GM21528 (cell line): Measurements from ENCODE around the gene ZNF500.

Experiments used
- ATAC-seq: cut with Tn5 transposase; IDR thresholded peaks from one replicate; pipeline ENCODE4 v1.9.1; 2021; ENCODE audit warnings: mild to moderate bottlenecking, moderate library complexity; ENCODE audit not compliant: unreplicated experiment, low FRiP score

ZNF500 gene

GRCh38 chr16:4775005-4775404, 8.0 kb upstream of the ZNF500 start:
- ATAC-seq = no peak

- ATAC-seq = no peak
Measured at GRCh38 chr16:4772351-4772750, 5.4 kb upstream of the ZNF500 start.

- ATAC-seq = no peak
Measured at GRCh38 chr16:4771646-4772045, 4.7 kb upstream of the ZNF500 start.

GRCh38 chr16:4769306-4769638, 2.3 kb upstream of the ZNF500 start:
- ATAC-seq = no peak

GRCh38 chr16:4768549-4769305, 1.8 kb upstream of the ZNF500 start:
- peak; percentile 60 for ATAC-seq

GRCh38 chr16:4767872-4768548, 1.0 kb upstream of the ZNF500 start:
- ATAC-seq = no peak

- no peak for ATAC-seq
Measured at GRCh38 chr16:4765511-4766474, 1.2 kb downstream of the ZNF500 start.

- ATAC-seq = no peak
Measured at GRCh38 chr16:4763791-4764190, 3.2 kb downstream of the ZNF500 start.

GRCh38 chr16:4762205-4762604, 4.8 kb downstream of the ZNF500 start:
- ATAC-seq = no peak

- no peak for ATAC-seq
Measured at GRCh38 chr16:4760221-4760910, 6.6 kb downstream of the ZNF500 start.

GRCh38 chr16:4755687-4756086, 11.3 kb downstream of the ZNF500 start:
- ATAC-seq = no peak

GRCh38 chr16:4754865-4755264, 12.1 kb downstream of the ZNF500 start:
- ATAC-seq = no peak

- ATAC-seq = no peak
Measured at GRCh38 chr16:4753227-4753626, 13.7 kb downstream of the ZNF500 start.

- no peak for ATAC-seq
Measured at GRCh38 chr16:4752351-4753100, 14.4 kb downstream of the ZNF500 start.

GRCh38 chr16:4750896-4751295, 16.1 kb downstream of the ZNF500 start:
- ATAC-seq = no peak

GRCh38 chr16:4749700-4750257, 17.2 kb downstream of the ZNF500 start:
- ATAC-seq = no peak

- no peak for ATAC-seq
Measured at GRCh38 chr16:4748682-4749411, 18.1 kb downstream of the ZNF500 start.

- no peak for ATAC-seq
Measured at GRCh38 chr16:4747906-4748681, 18.9 kb downstream of the ZNF500 start.
